ENCODE data around the gene DUS3L.

DUS3L gene

DNA sequence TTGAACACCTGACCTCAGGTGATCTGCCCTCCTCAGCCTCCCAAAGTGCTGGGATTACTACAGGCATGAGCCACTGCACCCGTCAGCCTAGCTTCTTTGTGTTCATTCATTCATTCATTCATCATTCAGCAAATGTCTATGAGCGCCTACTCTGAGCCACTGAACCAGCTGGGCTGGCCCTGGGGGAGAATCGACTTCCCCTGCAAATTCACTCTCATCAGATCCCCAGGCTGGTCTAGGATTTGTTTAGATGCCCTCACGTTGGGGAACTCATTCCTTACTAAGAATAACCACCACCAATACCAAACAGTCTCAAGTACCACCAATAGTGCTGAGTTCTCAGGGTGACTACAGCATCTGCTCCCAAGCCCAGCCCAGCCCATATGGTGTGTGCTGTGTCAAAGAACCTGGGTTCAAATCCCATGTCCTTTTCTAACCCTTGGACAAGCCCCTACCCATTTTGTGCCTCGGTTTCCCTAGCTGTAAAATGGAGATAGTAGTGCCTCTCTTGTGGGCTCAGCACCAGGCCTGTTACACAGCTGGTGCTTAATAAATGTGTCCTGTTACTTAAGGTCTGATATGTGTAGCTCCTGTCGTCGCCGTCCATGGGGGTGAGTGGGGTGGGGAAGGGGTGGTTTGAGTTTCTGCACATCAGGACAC lies 30.7 kb upstream of the DUS3L start:
- DNase-seq: no peak

- no peak for DNase-seq
Observed at GRCh38 chr19:5820785-5821184, 29.8 kb upstream of the DUS3L start.

DNA sequence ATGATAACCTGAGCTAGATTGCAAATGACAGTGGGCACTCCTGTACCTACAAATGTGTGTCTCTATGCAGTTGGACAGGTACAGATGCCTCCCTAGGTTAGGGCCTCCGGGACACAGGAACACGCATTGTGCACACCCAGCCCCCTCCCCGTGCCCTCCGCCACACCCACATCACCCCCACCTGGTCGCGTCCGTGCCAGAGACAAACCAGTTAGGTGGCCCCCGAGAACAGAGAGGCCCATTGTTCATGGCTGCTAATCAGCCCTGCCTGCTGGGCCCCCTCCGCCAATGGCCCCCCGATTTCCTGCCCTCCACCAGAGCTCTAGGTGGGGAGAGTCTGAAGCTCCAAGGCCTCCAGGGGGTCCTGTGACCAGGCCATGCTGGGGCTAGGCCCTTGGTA lies 27.6 kb upstream of the DUS3L start:
- no peak for DNase-seq

DNA sequence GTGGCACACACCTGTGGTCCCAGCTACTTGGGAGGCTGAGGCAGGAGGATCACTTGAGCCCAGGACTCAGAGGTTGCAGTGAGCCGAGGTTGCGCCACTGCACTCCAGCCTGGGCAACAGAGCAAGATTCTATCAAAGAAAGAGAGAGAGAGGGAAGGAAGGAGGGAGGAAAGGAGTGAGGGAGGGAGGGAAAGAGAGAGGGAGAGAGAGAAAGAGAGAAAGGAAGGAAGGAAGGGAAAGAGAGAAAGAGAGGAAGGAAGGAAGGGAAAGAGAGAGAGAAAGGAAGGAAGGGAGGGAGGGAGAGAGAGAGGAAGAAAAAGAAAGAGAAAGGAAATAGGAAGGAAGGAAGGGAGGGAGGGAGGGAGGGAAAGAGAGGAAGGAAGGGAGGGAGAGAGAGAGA lies 26.3 kb upstream of the DUS3L start:
- no peak for DNase-seq

GRCh38 chr19:5814852-5815246 lies 23.9 kb upstream of the DUS3L start:
- DNase-seq: no peak

GRCh38 chr19:5814123-5814851 lies 23.3 kb upstream of the DUS3L start:
- no peak for DNase-seq

GRCh38 chr19:5811117-5811516 lies 20.2 kb upstream of the DUS3L start:
- DNase-seq: no peak

DNA sequence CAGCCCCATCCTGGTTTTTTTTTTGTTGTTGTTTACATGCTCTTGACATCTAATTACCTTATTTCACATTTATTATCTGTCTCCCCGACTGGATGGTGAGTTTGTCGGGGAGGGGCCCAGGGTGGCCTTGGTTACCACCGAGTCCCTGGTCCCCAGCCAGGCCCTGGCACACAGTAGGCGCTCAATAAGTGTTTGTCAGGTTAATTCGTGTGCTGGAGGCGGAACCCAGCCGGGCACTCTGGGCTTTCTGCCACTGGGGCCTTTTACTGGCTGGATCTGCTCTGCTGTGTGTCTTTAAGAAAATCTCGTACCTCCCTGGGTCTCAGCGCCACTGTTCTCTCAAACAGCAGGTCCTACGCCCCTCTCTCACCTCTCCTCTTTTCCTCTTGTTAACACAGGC lies 18.5 kb upstream of the DUS3L start:
- DNase-seq: no peak

- DNase-seq: no peak
Observed at GRCh38 chr19:5809053-5809452, 18.1 kb upstream of the DUS3L start.

DNA sequence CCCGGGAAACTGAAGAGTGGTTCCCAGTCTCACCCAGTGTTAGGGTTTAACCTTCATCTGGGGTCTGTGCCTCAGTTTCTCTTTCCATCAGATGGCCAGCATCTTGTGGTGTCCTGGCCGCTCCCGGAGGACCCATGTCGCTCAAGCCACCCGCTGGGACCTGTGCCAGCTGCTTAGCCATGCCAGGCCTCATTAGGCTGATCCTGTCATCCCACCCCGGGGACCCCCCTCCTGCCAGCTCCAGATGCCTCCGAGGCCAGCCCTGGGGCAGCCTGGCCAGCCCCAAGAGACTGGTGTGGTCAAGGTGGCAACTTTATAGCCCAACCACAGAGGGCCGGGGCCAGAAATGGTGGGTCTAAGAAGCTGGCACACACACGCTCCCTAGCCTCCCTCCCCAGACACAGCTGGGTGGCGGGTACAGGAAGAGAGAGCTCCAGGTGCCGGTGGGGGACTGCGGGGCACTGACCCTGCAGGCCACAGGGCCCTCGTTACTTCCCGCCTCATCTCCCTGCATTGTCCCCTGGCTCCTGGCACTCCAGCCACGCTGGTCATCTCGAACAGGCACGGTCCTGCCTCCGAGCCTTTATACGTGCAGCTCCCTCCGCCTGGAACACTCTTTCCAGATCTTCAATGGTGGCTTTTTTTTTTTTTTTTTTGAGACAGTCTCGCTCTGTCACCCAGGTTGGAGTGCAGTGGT lies 17.3 kb upstream of the DUS3L start:
- no peak for DNase-seq

DNA sequence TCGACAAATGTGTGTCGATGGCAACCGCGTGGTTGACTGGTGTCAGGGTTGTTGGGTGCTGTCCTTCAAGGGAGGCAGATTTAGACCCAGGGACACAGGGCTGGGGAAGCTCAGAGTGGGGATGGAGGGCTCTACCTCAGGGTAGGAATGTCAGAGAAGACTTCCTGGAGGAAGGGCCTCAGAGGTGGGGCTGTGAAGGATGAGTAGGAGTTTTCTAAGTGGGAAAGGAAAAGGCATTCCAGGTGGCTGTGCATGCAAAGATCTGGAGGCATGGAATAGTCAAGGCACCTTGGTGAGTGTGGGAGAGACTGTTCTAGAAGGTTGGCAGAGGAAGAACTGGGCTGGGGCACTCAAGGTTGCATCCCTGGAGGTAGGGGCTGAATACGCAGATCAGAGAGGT lies 15.9 kb upstream of the DUS3L start:
- DNase-seq: no peak

DNA sequence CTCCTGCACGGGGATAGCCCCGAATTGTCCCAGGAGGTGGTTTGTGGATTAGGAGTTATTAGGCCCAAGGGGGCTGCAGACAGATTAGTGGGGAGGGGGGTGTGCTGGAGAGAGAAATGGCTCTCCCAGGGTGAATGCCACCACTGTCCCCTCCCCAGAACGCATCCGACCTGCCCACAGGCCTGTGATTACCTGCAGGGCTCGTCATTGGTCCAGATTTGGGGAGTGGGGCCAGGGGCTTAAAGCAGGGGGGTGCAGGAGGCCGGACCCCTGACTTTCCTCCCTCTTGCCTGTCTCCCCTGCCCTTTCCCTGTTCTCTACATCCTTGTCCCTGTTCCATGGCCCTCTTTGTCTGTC lies 15.1 kb upstream of the DUS3L start:
- DNase-seq: no peak

DNA sequence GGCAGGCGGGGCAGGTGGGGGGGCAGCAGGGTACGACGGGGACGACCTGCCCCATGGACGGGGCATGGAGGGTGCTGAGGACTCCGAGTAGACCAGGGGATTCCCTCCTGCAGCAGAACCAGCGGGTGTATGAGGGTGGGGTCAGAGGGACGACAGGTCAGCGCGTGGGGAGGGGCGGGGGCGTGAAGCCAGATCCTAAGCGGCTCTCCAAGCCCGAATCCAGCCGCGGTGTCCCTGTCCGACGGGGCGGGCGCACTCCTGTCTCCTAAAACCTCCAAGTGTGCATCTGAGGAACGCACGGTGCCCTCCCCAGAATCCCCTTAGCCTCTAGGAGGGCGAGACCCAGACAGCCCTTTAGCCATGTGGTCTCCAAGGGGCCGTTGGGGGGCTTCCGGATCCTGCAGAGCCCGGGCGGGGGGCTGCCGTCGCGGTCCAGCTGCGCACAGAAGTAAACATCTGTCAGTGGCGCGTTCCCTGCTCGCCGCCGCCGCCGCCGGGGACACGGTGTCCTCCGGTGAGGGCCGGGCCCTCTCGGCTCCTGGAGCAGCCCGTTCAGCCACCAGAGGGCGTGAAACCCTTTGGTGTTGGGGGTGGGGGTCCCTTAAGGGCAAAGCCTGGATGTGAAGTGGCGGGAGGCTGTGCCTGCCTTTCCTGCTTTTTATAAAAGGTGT lies 14.6 kb upstream of the DUS3L start:
- peak; percentile 40 for DNase-seq

DNA sequence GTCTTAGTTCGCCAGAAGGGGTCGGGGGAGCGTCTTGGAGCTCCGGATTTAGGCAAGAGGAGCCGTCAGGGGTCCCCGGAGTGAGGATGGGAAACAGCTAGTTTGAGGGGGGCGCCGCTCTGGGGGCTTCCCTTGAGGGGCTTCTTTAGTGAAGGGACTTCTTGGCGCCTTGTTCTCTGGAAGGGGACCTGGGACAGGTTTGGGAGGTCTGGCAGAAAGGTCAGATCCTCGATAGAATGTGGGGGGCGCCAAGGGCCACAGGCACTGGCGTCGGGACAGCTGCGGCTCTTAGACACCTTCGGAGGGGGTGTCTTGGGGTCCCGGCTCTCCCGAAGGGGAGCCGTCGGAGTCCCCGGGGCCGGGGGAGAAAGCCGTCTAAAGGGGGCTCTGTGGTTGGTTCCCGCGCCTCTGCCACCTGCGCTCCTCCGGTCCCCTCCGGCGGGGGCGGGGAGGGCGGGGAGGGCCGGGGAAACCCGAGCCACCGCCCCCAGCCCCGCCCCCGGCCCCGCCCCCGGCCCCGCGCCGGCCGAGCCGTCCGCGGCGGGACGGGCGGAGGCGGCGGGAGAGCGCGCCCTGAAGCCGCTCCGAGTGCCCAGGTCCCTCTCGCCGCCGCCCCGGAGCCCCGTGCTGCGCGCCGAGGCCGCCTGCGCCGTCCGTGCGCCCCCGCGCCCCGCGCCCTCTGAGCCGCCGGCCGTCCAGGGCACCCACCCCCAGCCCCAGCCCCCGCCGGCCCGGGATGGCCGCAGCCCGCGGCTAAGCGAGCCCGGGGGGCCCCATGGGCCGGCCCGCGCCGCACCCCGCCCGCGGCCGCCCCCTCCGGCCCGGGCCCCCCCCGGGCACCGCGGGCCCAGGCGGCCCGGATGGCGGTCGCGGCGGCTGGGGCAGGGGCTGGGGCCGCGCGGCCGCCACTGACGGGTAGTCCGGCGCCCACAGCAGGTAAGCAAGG lies 13.8 kb upstream of the DUS3L start, which contains the start of gene NRTN:
Gene NRTN, plus strand, starts transcription at position 552 of the 946 bp plus-strand sequence. CDS start 19,099 bp downstream, outside the sequence.
- no peak for DNase-seq

DNA sequence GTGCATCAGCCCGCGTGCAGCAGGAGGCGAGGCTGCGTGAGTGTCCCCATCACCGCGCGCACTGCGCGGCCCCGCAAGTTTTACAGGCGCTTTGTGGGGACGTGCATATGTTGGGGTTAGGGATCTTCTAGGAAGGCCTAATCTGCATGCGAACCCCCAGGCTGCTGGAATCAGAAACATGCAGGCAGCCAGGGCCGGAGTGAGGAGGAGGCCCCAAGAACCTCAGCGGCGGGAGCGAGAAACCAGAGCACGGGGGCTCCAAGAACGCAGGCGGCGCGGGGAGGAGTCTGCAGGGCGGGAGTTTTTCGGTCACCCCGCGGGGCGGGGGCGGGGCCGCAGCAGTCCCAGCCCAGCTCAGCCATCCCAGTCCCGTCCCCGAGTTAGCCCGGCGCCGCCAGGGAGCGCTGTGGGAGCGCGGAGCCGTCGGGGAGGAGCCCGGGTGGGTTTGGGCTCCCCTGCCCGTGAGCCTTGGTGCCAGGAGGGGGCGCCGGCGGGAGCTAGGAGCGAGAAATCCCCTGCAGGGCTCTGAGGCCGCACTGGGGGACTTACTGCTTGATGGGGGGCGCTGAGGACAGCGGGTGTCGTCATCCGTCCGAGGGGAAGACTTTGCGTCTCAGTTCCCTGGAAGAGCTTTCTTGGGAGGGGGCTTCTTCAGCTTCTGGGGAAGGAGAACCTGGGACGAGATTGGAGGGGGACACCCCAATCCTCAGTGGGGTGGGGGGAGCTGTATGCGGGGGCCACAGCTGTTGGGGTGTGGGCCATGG lies 13.0 kb upstream of the DUS3L start:
- peak; percentile 85 for DNase-seq

GRCh38 chr19:5803441-5803751 lies 12.4 kb upstream of the DUS3L start:
- no peak for DNase-seq

DNA sequence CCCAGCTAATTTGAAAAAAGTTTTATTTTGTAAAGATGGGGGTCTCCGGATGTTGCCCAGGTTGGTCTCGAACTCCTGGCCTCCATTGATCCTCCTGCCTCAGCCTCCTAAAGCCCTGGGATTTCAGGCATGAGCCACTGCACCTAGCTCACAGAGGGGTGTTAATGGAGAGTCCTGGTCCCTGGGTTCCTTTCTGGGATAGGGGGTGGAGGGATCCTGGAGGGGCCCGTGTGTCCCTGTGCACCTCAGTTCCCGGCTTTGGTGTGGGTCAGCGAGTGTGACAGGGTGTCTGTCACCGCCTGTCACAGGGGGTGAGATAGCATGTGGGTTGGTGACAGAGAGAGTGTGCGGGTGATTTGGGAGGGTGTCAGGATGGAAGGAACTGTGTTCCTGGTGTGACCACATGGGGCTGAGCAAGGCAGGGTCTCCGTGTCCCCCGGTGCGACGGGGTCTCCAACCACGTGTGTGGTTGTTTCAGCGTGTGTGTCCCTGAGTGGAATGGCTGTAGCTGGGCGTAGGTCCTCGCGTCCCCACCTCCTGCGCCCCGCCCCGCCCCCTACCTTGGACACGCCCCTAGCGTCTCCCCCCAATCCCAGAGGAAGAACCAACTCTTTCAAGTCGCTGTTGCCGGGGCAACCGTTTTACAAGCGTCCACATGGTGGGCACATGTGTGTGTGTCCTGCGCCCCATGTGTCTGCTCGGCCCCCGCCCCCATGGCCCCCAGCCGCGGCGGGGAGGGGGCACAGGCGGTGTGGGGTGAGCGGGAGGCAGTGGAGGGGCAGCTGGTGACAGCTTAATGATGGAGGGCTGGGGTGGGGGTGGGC lies 11.0 kb upstream of the DUS3L start:
- DNase-seq: peak; percentile 71

GRCh38 chr19:5800361-5801270 lies 9.7 kb upstream of the DUS3L start:
- no peak for DNase-seq
